GM12878 (cell line): ENCODE results near the gene SLX4IP. TPM values are rescaled to one million over a fixed set of nuclear protein-coding genes. Genes with fewer than 3 reads are reported as not detected.
A peak's percentile ranks its signal among the peaks of the same experiment; 100 is the strongest.

Experiments used
- CBX3 ChIP-seq: fragments of 200-600 bp; sonication (generic); IDR thresholded peaks from 2 replicates; pipeline ENCODE4 v1.6.1; 2016; ENCODE audit warnings: low read depth, borderline replicate concordance
- GABPA ChIP-seq: IDR thresholded peaks from 2 replicates; pipeline ENCODE4 v1.6.1; 2014; ENCODE audit warnings: antibody characterized with exemption, low read depth, mild to moderate bottlenecking, inconsistent platforms
- KDM1A ChIP-seq: fragments of 200-600 bp; sonication (generic); IDR thresholded peaks from 2 replicates; pipeline ENCODE4 v1.6.1; 2016; ENCODE audit warnings: borderline replicate concordance
- MAX ChIP-seq: IDR thresholded peaks from 2 replicates; pipeline ENCODE4 v1.6.1; 2012; ENCODE audit warnings: low read depth, low read length, improper control_type of control experiment
- MEF2A ChIP-seq: IDR thresholded peaks from 2 replicates; pipeline ENCODE4 v1.6.1; 2011; ENCODE audit warnings: low read depth, mild to moderate bottlenecking, low read length, moderate library complexity; ENCODE audit not compliant: insufficient read depth
- MYC ChIP-seq: IDR thresholded peaks from 2 replicates; pipeline ENCODE4 v1.6.1; 2011; ENCODE audit warnings: mild to moderate bottlenecking, low read length, moderate library complexity, inconsistent platforms; ENCODE audit not compliant: insufficient read depth, insufficient replicate concordance, insufficient read length, severe bottlenecking
- NFYB ChIP-seq: IDR thresholded peaks from 2 replicates; pipeline ENCODE4 v1.6.1; 2011; ENCODE audit warnings: low read depth, mild to moderate bottlenecking, low read length, improper control_type of control experiment, moderate library complexity; ENCODE audit not compliant: insufficient read depth
- NR2C1 ChIP-seq: fragments of 450-650 bp; IDR thresholded peaks from 2 replicates; pipeline ENCODE4 v1.6.1; 2017; ENCODE audit warnings: antibody characterized with exemption, mild to moderate bottlenecking, moderate library complexity
- PAX8 ChIP-seq: fragments of 450-650 bp; IDR thresholded peaks from 2 replicates; pipeline ENCODE4 v1.6.1; 2017; ENCODE audit warnings: mild to moderate bottlenecking, moderate library complexity
- REST ChIP-seq: IDR thresholded peaks from 2 replicates; pipeline ENCODE4 v1.6.1; 2012; ENCODE audit warnings: mild to moderate bottlenecking, low read depth, low read length
- SP1 ChIP-seq: IDR thresholded peaks from one replicate; pipeline ENCODE4 v1.6.1; 2011; ENCODE audit warnings: low read depth, low read length
- SPI1 ChIP-seq: IDR thresholded peaks from 2 replicates; pipeline ENCODE4 v1.6.1; 2011; ENCODE audit warnings: low read depth, mild to moderate bottlenecking, low read length, moderate library complexity, borderline replicate concordance; ENCODE audit not compliant: insufficient read depth
- SREBF2 ChIP-seq: IDR thresholded peaks from 2 replicates; pipeline ENCODE4 v1.6.1; 2012; ENCODE audit warnings: mild to moderate bottlenecking, low read length
- SRF ChIP-seq, 2 experiments: IDR thresholded peaks; 2 replicates each; pipeline ENCODE4 v1.6.1; 2011; ENCODE audit warnings: low read depth in 2 of 2, low read length in 2 of 2, mild to moderate bottlenecking in 1 of 2, moderate library complexity in 1 of 2
- STAT1 ChIP-seq: fragments of 450-650 bp; conservative IDR thresholded peaks from 2 replicates; pipeline ENCODE4 v1.6.1; 2014; ENCODE audit warnings: antibody characterized with exemption, mild to moderate bottlenecking
- SUZ12 ChIP-seq: fragments of 200-600 bp; sonication (generic); IDR thresholded peaks from one replicate; pipeline ENCODE4 v1.6.1; 2018; ENCODE audit warnings: antibody characterized with exemption, mild to moderate bottlenecking; ENCODE audit not compliant: unreplicated experiment
- TAF1 ChIP-seq: IDR thresholded peaks from 2 replicates; pipeline ENCODE4 v1.6.1; 2011; ENCODE audit warnings: mild to moderate bottlenecking, low read depth, low read length, borderline replicate concordance
- TCF7 ChIP-seq: IDR thresholded peaks from 2 replicates; pipeline ENCODE4 v1.6.1; 2014; ENCODE audit warnings: antibody characterized with exemption, borderline replicate concordance
- YY1 ChIP-seq: IDR thresholded peaks from 2 replicates; pipeline ENCODE4 v1.6.1; 2011; ENCODE audit warnings: low read depth, mild to moderate bottlenecking, low read length
- ZNF217 ChIP-seq: fragments of 450-650 bp; IDR thresholded peaks from 2 replicates; pipeline ENCODE4 v1.6.1; 2017; ENCODE audit warnings: antibody characterized with exemption, mild to moderate bottlenecking
- ZNF24 ChIP-seq: fragments of 450-650 bp; IDR thresholded peaks from 2 replicates; pipeline ENCODE4 v1.6.1; 2017; ENCODE audit warnings: antibody characterized with exemption, mild to moderate bottlenecking
- polyA plus RNA-seq, 11 experiments: library from polyadenylated mRNA; depleted of rRNA in 4 of 11; unstranded in 6 of 11; stranded (reverse) in 5 of 11; fragments of >200 nt; fragmentation: Nextera tagmentation in 4 of 11; fragmentation: Illumina TruSeq in 1 of 11; extraction: Ambion mirVana in 4 of 11; extraction: Trizol in 1 of 11; gene quantifications; 1 replicate in 1 of 11; 2 replicates in 10 of 11; pipeline versions ENCODE4 v1.2.1 to v1.2.3, GENCODE V29; 2011 to 2016; ENCODE audit warnings: inconsistent platforms in 2 of 11, missing spikeins in 2 of 11, low read depth in 1 of 11
- total RNA-seq, 4 experiments: library from RNA; depleted of rRNA in 3 of 4; stranded (reverse); fragments of >200 nt in 3 of 4; fragmentation: Illumina TruSeq in 1 of 4; extraction: Trizol in 1 of 4; gene quantifications; 2 replicates each; pipeline versions ENCODE4 v1.2.1 to v1.2.3, GENCODE V29; 2013 to 2021
- TF ChIP-seq, protein P1 (sequence below): IDR thresholded peaks from 2 replicates; pipeline ENCODE4 v1.6.1; 2012; ENCODE audit warnings: low read length, inconsistent platforms
- TF ChIP-seq, protein P2 (sequence below): fragments of 450-650 bp; IDR thresholded peaks from 2 replicates; pipeline ENCODE4 v1.6.1; 2018; ENCODE audit warnings: mild to moderate bottlenecking, low read depth, moderate library complexity; ENCODE audit not compliant: partially characterized antibody

SLX4IP gene
- total and polyA plus RNA-seq, 10 of the 15 experiments (the other 5 are each of a cell fraction or from before 2014, with no cell fraction given) = 2.2 to 11.0 (median 6.3) TPM

DNA sequence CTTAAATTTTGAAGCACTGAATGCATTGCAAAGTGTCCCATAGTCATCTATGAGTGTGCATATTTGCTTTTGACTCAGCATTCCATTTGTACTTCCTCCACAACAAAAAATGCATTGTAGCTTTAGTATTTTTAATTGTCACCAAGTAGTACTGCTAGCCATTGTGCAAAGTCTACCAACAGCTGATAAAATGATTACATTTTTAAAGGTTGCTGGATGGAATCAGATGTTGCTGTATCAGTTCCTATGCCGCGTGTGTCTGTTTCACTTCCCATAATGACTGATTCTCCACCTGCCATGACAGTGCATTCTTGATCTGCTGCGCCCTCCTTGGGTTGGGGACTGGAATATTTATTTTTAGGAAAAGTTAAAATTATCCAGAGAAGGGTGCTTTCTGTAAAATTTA lies 41.2 kb downstream of the SLX4IP start (continued):
- TF ChIP-seq STAT1 (no peak), NR2C1 (no peak), KDM1A (no peak), TAF1 (no peak), SUZ12 (no peak), MEF2A (0 out of 2 replicates have a peak, but pooled peaks have one; percentile 61), SRF (IDR thresholded peaks at IDR 0.05; ENCODE audit: low read depth in 2 of 2, low read length in 2 of 2) (0 out of 4 replicates have a peak, but pooled peaks of 1 of the 2 experiments have one; percentile 37), MYC (no peak), SREBF2 (no peak), GABPA (no peak), REST (no peak), TCF7 (no peak), ZNF24 (peak; percentile 78; the same call in 1 of the 2 replicates), SPI1 (peak; percentile 97), NFYB (no peak), MAX (0 out of 2 replicates have a peak, but pooled peaks have one; percentile 48), YY1 (peak; percentile 86), SP1 (no peak), CBX3 (no peak), ZNF217 (no peak; the same call in 1 of the 2 replicates), PAX8 (no peak)
- TF ChIP-seq, protein P1, sequence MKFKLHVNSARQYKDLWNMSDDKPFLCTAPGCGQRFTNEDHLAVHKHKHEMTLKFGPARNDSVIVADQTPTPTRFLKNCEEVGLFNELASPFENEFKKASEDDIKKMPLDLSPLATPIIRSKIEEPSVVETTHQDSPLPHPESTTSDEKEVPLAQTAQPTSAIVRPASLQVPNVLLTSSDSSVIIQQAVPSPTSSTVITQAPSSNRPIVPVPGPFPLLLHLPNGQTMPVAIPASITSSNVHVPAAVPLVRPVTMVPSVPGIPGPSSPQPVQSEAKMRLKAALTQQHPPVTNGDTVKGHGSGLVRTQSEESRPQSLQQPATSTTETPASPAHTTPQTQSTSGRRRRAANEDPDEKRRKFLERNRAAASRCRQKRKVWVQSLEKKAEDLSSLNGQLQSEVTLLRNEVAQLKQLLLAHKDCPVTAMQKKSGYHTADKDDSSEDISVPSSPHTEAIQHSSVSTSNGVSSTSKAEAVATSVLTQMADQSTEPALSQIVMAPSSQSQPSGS = peak; percentile 71; the same call in 1 of the 2 replicates
- TF ChIP-seq, protein P2, sequence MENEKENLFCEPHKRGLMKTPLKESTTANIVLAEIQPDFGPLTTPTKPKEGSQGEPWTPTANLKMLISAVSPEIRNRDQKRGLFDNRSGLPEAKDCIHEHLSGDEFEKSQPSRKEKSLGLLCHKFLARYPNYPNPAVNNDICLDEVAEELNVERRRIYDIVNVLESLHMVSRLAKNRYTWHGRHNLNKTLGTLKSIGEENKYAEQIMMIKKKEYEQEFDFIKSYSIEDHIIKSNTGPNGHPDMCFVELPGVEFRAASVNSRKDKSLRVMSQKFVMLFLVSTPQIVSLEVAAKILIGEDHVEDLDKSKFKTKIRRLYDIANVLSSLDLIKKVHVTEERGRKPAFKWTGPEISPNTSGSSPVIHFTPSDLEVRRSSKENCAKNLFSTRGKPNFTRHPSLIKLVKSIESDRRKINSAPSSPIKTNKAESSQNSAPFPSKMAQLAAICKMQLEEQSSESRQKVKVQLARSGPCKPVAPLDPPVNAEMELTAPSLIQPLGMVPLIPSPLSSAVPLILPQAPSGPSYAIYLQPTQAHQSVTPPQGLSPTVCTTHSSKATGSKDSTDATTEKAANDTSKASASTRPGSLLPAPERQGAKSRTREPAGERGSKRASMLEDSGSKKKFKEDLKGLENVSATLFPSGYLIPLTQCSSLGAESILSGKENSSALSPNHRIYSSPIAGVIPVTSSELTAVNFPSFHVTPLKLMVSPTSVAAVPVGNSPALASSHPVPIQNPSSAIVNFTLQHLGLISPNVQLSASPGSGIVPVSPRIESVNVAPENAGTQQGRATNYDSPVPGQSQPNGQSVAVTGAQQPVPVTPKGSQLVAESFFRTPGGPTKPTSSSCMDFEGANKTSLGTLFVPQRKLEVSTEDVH = no peak
